ENCODE measurements around the gene FZD2.

Gene FZD2

DNA sequence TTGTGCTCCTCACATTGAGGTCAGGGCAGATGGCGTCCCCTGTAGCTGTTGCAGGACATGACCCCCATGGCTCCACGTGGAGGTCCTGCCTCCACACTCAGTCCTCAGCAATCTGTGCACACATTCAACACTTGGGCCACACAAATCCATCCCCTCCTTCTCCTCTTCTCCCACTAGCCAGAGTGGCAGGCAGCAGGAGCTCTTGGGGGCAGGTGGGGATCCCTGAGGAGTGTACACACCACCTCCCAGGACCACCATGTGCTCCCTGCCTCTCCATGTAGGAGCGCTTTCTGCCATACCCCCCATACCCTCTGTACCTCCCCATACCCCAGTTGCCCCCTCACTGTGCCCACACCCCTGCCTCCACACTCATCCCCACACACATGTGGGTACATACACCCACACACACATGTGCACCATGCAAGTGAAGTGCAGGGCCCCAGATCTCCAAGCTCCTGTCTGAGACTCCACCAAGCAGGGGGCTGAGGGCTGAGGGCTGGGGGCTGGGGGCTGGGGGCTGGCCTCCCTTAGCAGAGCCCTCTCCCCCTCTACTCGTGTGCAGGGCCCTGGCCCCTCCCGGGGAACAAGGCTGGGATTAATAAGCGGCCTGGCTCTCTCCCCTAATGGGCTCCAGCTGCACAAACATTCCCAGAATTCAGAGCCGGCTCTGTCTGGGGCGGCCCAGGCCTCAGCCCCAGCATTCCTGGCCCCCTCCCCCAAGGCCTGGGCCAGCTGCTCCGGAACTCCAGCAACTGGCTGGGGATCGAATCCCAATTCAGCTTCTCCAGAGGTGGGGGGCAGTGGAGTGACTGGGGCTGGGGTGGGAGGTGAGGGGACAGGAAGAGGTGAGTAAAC, 50.8 kb downstream of the FZD2 start:
- ChIA-PET CTCF (interaction anchor here (0.6 to 5.0 kb wide), 6 partner anchors 27 to 397 kb away, joined by 3 to 40 read pairs (median 4); no protein-coding TSS in a partner anchor), POLR2A (interaction anchor here (0.6 to 2.2 kb wide), 4 partner anchors 16 to 51 kb away, joined by 3 to 8 read pairs (median 4); partner anchors contain the start of gene FZD2)
- no peak for DNase-seq (ENCODE audit: low read depth, low spot score)
- no peak overlapping the region; the same call in 1 of the 2 replicates for H3K4me3 ChIP-seq (ENCODE audit: low read depth, low read length)
- TF ChIP-seq, protein P1, sequence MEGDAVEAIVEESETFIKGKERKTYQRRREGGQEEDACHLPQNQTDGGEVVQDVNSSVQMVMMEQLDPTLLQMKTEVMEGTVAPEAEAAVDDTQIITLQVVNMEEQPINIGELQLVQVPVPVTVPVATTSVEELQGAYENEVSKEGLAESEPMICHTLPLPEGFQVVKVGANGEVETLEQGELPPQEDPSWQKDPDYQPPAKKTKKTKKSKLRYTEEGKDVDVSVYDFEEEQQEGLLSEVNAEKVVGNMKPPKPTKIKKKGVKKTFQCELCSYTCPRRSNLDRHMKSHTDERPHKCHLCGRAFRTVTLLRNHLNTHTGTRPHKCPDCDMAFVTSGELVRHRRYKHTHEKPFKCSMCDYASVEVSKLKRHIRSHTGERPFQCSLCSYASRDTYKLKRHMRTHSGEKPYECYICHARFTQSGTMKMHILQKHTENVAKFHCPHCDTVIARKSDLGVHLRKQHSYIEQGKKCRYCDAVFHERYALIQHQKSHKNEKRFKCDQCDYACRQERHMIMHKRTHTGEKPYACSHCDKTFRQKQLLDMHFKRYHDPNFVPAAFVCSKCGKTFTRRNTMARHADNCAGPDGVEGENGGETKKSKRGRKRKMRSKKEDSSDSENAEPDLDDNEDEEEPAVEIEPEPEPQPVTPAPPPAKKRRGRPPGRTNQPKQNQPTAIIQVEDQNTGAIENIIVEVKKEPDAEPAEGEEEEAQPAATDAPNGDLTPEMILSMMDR (IDR thresholded peaks at IDR 0.05; ENCODE audit: insufficient read depth, low read length, missing control alignments), result no peak

DNA sequence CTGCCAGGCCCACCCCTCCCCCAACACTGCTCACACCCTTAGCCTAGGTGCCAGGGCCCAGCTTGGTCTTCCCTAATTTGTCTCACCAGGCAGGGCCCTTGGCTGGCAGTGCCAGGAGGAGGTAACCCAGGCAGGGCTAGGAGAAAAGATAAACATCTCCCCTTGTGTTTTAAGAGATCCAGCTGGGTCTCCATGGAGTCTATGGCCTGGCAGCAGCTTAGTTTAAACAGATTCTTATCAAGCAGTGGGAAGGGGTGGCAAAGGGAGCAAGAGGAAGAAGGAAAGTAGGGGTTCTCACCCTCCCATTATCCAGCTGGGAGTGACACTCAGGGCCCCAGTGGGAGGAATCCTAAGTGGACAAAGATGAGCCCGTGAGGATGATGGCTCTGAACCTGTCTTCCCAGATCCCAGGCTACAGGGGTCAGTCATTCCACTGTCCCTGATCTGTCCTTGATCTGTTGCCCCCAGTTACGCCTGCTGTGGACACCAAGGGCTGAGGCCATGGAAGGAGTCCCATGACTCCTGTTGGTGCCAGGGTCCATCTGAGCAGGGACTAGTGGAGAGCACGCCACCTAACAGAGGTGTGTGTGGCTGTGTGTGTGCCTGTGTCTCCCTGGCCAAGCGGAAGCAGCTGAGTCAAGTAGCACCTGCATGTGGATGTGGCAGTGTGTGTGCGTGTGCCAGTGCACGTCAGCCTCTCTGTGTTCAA, 51.6 kb downstream of the FZD2 start:
- no peak overlapping the region; the same call in 1 of the 2 replicates for H3K4me3 ChIP-seq (ENCODE audit: low read depth, low read length)
- POLR2A ChIA-PET, result interaction anchor here (0.9 to 2.2 kb wide), 3 partner anchors 17 to 52 kb away, joined by 3 to 8 read pairs (median 3); partner anchors contain the start of gene FZD2
- DNase-seq (ENCODE audit: low read depth, low spot score), result no peak
- CTCF ChIA-PET, result interaction anchor here (0.6 to 5.0 kb wide), 8 partner anchors 15 to 398 kb away, joined by 3 to 40 read pairs (median 4); no protein-coding TSS in a partner anchor
- TF ChIP-seq, protein P1 (IDR thresholded peaks at IDR 0.05; ENCODE audit: insufficient read depth, low read length, missing control alignments), result no peak

DNA sequence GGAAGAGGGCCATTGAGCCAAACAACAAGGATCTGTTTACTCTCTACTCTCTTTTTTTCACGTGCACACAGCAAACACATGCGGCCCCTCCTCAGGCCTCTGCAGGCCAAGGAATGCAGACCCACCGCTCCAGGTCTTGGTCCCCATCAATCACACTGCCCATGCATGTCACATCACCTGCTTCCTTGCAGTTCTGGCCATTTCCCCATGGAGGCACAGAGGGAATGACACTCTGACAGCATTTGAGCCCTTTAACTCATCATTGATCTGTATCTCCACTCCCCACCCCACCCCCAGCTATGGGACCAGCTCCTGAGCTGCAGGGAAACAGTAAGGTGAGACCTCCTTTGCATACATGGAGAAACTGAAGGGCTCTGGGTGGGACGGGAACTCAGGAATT, 53.0 kb downstream of the FZD2 start:
- CTCF ChIA-PET, result interaction anchor here (1.2 to 5.0 kb wide), 6 partner anchors 10 to 78 kb away, joined by 3 to 40 read pairs (median 4); no protein-coding TSS in a partner anchor
- no peak for DNase-seq (ENCODE audit: low read depth, low spot score)
- POLR2A ChIA-PET, result interaction anchor here (0.8 kb wide), 1 partner anchor 67 kb away, joined by 3 read pairs; no protein-coding TSS in a partner anchor
- H3K4me3 ChIP-seq (ENCODE audit: low read depth, low read length), result no peak overlapping the region
- TF ChIP-seq, protein P1 (IDR thresholded peaks at IDR 0.05; ENCODE audit: insufficient read depth, low read length, missing control alignments), result no peak
